GM19043 (cell line): ENCODE data around the gene PRKRA.
"Not testable (repeated sequence)": the region's sequence is repeated elsewhere in the genome, so short reads cannot be mapped to it uniquely, and the experiment has no call there.

ENCODE experiments used
- ATAC-seq: cut with Tn5 transposase; IDR thresholded peaks from one replicate; pipeline ENCODE4 v1.9.1; 2021; ENCODE audit warnings: low read depth; ENCODE audit not compliant: unreplicated experiment

PRKRA gene

DNA sequence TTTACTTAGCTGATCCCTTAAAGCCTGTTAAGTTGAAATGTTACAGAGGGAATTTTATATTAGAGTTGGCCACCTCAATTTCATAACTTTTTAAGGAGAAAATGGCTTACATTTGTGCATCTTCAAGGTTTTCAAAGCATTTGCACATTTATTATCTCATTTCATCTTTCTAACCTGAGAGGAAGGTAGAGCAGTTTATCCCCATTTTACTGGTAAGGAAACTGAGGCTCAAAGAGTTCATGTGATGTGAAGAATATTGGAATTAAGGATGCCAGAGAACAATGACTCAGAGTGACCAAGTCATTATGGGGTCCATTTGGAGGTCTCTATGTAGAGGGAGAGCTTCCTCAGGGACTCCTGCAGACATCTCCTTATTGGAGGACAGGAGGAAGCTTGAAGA, 35.0 kb downstream of the PRKRA start:
- no peak for ATAC-seq

DNA sequence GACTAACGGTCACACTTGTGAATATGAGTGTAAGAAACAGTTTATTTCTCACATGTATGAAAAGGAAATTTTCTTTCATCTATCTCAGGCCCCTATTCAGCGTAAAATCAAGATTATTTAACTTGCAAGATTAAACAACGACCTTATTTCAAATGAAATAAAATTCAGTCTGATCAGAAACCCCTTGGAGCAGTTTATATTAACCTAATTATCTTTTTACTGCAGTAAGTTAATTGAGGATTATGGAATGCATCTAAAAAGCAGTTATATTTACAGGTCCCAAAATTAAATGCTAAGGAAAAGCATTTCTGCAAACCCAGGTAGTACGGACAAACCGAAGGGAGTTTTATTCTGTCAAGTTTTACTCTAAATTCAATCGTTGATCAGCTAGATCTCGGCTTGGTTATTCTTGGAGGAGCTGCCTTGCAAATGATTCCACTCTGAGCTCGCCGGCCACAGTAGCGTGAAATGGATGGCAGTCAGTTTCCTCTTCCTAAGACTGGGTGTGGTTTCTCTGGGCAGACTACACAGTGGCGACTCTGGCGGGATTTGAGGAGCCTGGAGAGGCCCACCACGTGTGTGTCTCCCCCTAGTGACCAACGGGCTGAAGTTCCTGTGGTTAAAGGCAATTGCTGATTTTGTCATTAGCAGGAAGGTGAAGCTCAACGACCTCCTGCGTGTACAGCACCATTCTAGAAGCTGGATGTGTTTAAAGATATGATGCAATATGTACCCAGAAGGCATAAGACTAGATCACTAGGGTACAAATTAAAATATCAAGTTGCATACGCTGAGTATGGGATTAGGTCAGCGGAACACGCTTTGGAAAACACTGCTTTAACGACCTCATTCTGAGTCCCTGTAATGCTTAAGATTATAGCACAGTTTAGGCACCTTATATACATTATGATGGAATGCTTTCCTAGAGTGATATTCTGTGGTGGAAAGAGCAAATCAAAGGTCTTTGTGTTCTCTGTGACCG, 36.4 kb downstream of the PRKRA start:
- ATAC-seq, result peak; percentile 84

DNA sequence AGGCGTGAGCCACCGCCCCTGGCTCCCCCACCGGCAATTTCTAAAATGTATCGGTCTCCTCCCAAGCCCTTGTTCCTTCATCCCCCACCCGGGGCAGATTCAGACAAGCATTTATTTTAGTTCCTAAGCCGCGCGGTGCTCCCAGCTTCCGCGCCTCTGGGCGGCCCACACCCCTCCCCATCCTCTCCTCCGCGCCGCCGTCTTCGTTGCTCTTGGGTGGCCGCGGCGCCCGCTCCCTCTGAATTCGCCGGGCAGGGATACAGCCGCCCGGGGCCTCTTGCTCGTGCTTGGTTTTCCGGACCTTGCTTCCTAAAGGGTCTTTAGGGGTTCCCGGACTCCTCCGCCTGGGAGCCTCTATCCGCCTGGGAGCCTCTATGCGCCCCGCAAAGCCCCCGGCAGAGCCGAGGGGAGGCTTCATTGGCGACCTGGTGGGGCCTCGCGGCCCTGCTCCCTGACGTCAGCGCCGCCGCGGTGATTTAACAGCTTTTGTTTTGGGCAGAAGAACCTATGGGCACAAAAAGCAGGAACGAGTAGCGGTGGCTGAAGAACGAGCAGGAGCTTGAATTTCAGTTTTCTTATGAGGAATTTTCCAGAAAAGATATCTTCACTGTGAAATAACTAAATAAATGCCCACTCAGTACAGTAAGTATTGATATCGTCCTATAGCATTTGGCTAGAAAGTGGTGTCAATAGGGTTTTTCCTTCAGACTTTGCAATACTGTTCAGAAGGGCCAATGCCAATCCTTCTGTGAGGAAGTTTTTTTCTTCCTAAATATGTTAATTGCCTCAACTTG, 37.3 kb downstream of the PRKRA start:
- peak; percentile 65 for ATAC-seq

DNA sequence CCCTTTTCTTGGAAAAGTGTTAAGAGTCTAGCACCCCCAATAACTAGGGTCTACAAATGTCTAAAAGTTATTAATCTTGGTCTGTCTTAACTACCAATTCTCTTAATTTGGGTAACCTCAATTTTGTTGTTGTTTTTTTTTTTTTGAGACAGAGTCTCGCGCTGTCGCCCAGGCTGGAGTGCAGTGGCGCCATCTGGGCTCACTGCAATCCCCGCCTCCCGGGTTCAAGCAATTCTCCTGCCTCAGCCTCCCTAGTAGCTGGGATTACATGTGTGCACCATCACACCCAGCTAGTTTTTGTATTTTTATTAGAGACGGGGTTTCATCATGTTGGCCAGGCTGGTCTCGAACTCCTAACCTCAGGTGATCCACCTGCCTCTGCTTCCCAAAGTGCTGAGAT, 38.5 kb downstream of the PRKRA start:
- ATAC-seq, result not testable (repeated sequence)

DNA sequence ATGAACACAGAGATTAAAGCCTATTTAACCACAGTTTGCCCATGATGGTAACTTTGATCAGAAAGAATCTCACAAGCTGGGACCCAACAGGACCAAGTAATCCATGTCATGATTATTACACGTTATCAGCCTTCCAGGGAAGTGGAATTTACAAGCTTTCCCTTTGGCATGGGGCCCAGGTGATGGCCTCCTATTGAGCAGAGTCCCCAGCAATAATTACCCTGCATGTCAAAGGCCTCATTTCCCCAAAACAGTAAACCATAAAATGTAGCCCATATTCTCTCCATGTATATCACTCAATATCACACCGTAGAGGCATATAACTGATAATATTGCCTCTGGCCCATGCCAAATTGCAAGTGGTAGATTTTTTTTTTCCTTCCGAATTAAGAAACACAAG, 38.9 kb downstream of the PRKRA start:
- no peak for ATAC-seq

DNA sequence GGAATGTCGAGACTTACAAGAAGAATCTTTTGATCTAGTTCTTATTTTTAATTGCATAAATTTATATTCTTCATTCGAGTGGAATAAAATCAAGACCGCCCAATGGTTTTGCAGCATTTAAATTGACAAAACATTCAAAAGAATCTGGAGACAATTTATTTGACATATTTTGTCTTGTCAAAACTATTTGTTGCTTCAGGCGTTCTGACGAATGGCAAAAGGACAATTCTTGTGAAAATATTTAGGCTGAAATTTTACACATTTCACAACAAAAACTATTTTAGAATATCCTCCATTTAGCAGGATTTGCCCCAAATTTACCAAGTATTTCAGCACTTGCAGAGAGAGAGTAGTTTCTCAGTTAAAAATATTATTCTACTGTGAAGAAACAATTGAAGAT, 41.7 kb downstream of the PRKRA start:
- no peak for ATAC-seq

DNA sequence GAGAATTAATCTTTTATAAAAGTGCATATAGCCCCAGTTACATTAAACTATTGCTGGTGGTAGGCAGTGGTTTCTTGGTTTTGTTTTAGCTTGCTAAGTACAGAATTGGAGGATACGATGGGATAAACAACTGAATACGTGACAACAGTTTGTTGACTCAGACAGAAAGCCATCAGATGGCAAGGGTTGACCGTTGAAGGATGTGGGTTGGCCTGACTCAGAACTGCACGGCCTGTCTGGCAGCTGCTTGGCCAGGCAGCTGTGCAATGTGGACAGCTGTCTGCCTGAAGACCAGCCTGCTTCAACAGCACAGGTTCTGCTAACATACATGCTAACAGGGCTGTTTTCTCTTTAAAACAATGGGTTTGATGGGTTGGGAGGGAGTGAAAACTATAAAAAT, 46.6 kb downstream of the PRKRA start:
- peak; percentile 99 for ATAC-seq

DNA sequence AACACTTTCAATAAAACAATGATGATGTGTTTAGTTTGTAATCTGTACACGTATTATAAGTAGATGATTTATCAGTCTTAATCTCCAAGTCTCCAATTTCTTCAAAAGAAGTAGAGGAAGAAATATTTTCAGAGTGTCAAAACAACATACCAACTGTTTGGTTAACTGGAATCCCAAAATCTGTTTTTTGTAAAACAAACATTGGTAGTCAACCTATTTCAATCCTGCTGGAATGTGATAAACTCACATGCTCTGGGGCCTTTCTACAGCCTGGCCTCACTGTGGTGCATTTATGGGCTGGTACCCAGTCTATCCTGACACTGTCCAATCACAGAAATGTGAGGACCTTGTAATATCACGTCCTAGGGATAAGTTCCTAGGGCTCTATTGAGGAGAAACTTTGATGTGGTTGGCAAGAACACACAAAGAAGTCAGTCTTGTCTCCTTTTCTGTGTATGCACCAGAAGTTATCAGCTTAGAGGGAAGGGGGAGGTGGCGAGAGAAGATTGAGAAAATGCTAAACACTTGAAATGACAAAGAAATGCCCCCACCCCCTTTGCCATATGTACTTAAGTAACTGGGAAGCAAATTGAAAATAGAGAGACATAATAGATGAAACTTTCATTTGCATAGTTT, 47.2 kb downstream of the PRKRA start:
- ATAC-seq, result peak; percentile 41

DNA sequence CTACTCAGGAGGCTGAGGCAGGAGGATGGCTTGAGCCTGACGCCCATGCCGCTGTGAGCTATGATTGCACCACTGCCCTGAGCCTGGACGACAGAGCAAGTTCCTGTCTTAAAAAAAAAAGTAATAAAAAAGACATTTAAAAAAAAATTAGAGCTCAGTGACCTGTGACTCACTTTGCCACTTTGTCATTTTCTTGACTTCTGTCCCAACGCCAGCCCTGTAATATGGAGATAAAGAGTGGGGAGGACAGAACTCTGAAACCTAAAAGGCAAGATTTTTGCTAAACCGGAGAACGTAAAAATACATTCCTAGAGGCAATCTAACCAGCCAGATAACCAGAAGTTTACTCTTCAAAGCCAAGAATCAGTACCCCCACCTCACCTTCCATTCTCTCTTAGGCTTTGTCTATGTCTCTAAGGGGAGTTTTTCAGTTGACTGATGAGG, 49.0 kb downstream of the PRKRA start:
- ATAC-seq, result no peak

DNA sequence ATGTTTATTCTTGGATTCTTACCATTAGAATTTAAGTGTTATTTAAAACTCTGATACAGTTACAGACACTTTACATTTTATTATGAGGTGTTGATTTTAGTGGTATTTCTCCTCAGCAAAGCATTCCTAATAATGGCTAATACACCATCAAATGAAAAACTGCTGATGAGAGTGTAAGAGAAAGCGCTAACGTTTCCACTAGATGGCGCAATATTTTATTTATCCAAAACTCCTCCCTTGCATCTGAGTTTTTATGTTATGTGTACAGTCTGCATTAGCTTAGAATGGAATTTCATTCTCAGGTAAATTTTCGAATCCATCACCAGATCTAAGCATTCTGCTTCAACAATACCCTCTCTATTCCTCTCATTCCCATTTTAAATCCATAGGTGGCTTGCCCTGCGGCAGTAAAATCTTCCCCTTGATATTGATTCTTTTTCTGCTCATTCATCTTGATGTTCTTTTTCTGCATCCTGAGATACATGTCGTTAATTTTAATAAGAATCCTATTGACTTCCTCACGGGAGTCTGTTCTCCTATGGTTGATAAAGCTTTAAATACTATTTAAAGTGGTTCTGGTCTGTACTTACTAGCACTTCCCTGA, 53.9 kb downstream of the PRKRA start:
- ATAC-seq, result peak; percentile 91

DNA sequence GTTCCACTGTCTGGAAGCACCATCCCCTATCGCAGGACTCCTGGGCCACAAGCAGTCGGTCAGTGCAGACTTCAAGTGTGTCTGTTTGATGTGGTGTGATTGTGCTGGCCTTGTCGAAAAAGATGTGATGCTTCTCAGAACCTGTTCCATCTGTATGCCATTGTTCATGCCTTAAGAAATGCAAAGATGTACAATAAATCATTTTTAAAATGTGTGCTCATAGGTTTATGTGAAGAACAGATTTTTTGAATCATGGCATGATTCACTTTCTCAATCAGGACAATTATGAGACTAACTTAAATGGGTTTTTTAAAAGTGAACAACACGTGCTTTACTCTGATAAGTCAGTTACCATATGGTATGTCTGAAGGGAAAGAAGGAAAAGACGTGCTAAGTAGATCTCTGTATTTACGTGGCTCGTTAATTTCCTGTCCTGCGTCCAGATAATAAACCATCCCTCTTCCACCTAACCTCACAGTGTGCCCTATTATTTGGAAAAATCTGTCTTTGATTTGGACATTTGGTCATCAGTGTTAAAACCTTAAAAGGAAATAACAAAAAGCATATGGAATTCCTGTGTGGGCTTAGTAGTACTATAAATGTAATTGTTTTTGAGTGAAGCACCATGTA, 54.9 kb downstream of the PRKRA start:
- ATAC-seq, result no peak

DNA sequence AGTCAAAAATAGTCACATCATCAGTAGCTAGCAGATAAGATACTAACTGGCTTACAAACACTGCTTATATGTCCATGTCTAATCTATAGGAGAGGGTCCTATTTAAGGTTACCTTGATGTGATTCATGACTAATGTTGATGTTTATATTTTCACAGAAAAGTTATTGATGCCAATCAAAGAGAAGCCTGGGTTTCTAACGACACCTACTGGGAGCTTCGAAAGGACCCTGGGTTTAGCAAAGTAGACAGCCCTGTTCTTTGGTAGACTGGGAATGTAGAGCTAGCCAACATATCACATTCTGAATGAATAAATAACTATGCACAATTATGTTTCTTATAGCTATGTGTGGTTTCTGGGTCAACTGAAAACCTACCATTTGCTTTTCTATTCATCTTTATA, 55.7 kb downstream of the PRKRA start:
- no peak for ATAC-seq

DNA sequence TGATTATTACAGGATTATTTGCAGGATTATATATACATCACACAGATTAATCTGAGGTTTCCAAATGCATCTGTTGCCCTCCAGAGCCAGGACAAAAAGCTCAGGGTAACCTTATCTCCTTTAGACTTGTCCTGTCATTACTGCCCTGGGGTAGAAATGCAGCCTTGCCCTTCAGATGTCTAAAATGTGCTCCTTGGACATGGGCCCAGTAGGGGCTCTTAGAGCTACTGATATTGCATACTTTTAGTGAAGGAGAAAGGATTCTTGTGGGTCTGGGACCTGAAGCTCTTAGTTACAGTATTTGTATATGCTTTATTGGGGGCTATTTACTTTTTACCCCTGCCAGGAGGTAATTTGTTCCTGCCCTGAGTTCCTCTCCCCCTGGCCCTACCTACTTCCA, 56.1 kb downstream of the PRKRA start:
- no peak for ATAC-seq

DNA sequence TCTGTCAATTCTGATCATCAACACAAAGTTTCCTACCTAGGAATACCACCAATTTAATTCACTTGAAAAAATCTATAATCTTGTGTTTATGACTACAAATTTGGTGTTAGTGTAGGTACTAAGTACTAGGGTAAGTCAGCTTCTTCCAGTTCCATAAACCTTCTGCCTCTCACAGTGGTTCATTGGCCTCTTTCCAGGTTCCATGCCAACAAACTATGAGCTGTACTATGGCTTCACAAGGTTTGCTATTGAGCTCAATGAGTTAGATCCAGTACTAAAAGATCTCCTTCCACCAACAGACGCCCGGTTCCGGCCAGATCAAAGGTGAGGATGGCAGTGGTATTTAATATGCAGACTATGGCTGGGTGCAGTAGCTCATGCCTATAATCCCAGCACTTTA, 58.8 kb downstream of the PRKRA start:
- no peak for ATAC-seq

DNA sequence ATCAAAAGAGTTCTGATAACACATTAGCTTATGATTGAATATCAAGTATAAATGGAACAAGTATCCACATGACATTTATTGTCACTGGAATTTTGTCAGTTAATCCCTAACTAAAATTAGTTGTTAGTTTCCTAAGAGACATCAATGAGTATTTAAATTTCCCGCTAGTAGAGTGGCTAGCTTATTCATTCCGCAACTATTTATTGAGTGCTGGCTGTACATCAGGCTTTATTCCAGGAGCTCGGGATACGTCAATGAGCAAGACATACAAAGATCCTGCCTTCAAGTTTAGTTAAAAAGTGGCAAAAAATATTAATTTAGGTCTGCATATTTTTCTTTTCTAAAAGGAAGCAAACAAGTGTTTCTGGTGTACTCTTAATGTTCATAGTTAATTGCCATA, 59.3 kb downstream of the PRKRA start:
- ATAC-seq, result no peak

DNA sequence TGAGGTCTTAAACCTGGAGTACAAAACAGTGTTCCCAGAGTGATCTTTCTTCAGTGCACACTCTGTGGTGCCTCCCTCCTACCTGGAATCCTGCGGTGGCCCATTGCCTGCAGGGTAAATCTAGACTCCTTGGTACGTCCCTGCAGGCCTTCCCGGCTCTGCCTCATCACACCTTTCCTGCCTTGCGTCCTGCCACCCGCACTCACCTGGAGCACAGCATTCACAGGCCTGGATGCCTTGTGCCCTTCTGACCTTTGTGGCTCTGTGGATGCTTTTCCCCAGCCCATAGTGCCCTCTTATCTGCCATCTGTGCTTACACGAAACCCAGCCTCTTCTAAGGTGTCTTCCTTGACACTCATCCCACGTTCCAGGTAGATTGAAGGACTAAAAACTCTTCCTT, 62.7 kb downstream of the PRKRA start:
- ATAC-seq, result no peak

DNA sequence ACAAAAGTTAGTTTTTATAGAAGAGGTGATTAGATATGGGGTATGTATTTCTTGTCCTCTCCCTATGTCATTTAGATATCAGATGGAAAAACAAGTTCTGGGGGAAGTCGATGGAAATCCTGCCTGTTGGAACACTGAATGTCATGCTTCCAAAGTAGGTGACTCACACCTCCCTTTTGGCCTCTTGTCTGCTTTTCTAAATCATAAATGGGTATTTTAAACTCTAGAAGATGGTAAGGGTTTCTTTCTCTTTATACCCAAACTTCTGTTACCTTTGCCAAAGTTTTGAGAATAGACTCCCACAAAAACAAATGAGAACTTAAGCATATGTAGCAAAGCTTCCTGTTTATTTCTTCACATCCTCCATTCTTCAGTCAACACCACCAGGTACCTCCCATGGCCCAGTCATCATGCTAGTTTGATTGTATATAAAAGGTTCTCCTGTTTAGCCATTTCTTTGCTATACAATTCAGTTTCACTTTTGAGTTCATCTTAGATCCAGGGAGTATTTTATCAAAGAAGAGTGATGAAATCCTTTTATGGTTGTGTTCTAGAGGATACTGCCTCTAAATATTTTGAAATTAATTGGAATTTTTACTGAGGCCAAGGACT, 63.9 kb downstream of the PRKRA start:
- no peak for ATAC-seq

DNA sequence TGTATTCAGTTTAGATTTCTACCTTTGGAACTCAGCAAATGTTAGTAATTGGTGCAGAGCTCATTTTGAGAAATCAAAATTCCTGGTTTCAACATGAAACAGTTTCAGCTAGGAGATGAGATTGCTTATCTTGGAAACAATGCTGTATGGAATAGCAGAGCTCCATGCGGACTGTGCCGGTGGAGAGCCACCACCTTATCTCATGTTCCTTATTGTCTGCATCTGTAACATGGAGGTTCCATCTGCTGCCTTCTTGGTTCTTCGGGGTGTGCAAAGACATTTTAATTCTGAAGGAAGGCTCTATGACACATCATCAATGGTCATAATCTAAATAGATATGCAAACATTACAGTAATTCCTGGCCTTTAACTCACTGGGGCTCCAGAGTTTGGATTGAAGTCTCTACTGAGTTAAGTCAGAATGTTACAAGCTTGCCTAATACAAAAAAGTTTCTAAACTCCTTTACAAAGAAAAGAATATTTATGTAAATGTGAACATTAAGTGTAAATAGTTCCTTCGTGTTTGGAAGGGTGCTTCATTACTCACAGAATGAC, 65.3 kb downstream of the PRKRA start:
- no peak for ATAC-seq

DNA sequence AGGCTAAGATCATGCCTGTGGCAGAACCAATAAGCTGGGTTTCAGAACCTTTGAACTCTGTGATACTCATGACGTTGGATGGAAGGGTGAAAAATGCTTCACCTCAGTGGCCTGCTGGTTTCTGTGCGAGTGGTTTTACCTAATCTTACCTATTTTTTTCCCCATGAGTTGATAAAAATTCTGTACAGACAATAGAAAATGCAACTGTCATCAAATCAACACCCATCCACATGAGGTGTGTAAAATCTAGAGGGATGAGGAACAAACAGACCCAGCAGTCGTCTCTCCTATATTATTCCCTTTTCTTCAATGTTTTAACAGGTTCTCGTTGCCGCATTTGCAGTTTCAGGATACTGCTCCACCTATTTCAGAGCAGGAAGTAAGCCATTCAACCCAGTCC, 67.3 kb downstream of the PRKRA start:
- ATAC-seq, result no peak
